ENCODE measurements around the gene SNX8. TPM values are rescaled to one million over a fixed set of nuclear protein-coding genes. Genes with fewer than 3 reads are reported as not detected.

The SNX8 gene
- total and polyA plus RNA-seq, 4 donors, result 8.7 to 20.8 (median 14.8) TPM

- H3K4me3 ChIP-seq (ENCODE audit: low read depth in 1 of 3, low read length in 3 of 3), result no peak overlapping the region
- TF ChIP-seq REST (IDR thresholded peaks at IDR 0.05) (no peak), GABPA (IDR thresholded peaks at IDR 0.05 in 1 of 2, conservative IDR thresholded peaks at IDR 0.05 in 1 of 2) (no peak), CTCF (IDR thresholded peaks at IDR 0.05; ENCODE audit: low read depth, low read length, missing input control) (no peak), RXRA (IDR thresholded peaks at IDR 0.05) (no peak), NR2F2 (IDR thresholded peaks at IDR 0.05) (no peak), YY1 (IDR thresholded peaks at IDR 0.05) (no peak), TAF1 (conservative IDR thresholded peaks at IDR 0.05) (no peak), RAD21 (IDR thresholded peaks at IDR 0.05) (no peak), ZBTB33 (IDR thresholded peaks at IDR 0.05) (no peak), ATF3 (IDR thresholded peaks at IDR 0.05) (no peak), MAX (IDR thresholded peaks at IDR 0.05) (no peak), HNF4G (IDR thresholded peaks at IDR 0.05) (no peak)
- H3K4me1 ChIP-seq (ENCODE audit: control insufficient read depth in 4 of 4, insufficient read depth in 4 of 4, low read length in 3 of 4), result no peaks in the 10 kb centered on the region
- 64% methylated on average over 11 of the region's 11 CpGs for WGBS
- H3K9me3 ChIP-seq (ENCODE audit: control insufficient read depth in 4 of 4, low read length in 3 of 4), result no peaks in the 10 kb centered on the region
- DNase-seq (ENCODE audit: low spot score), result no peak
- no peak overlapping the region for H3K9ac ChIP-seq (ENCODE audit: low read depth in 1 of 2, low read length in 2 of 2)
- H3K36me3 ChIP-seq (ENCODE audit: control insufficient read depth in 4 of 4, insufficient read depth in 3 of 4, low read depth in 1 of 4, low read length in 3 of 4), result no peaks in the 10 kb centered on the region
- no peak overlapping the region for H3K27ac ChIP-seq (ENCODE audit: low read depth in 1 of 2, low read length in 2 of 2)
- H3K27me3 ChIP-seq (ENCODE audit: control insufficient read depth in 4 of 4, insufficient read depth in 4 of 4, low read length in 3 of 4), result no peaks in the 10 kb centered on the region
Measured at GRCh38 chr7:2321020-2321419, 6.8 kb upstream of the SNX8 start.

- Histone ChIP-seq H3K9ac (ENCODE audit: low read depth in 1 of 2, low read length in 2 of 2) (no peak overlapping the region), H3K9me3 (ENCODE audit: control insufficient read depth in 4 of 4, low read length in 3 of 4) (no peaks in the 10 kb centered on the region), H3K4me3 (ENCODE audit: low read depth in 1 of 3, low read length in 3 of 3) (no peak overlapping the region), H3K27me3 (ENCODE audit: control insufficient read depth in 4 of 4, insufficient read depth in 4 of 4, low read length in 3 of 4) (no peaks in the 10 kb centered on the region), H3K27ac (ENCODE audit: low read depth in 1 of 2, low read length in 2 of 2) (no peak overlapping the region), H3K36me3 (ENCODE audit: control insufficient read depth in 4 of 4, insufficient read depth in 3 of 4, low read depth in 1 of 4, low read length in 3 of 4) (no peaks in the 10 kb centered on the region), H3K4me1 (ENCODE audit: control insufficient read depth in 4 of 4, insufficient read depth in 4 of 4, low read length in 3 of 4) (peaks cover 0 to 10% (median 5%) of the 10 kb centered on the region in 4 donors)
- no peak for DNase-seq (ENCODE audit: low spot score)
- WGBS, result 79% methylated on average over 12 of the region's 12 CpGs
- TF ChIP-seq FOXA2 (IDR thresholded peaks at IDR 0.05) (no peak), YY1 (IDR thresholded peaks at IDR 0.05) (no peak), ATF3 (IDR thresholded peaks at IDR 0.05) (no peak), REST (IDR thresholded peaks at IDR 0.05) (no peak), JUND (IDR thresholded peaks at IDR 0.05) (no peak), MAX (IDR thresholded peaks at IDR 0.05) (no peak), RAD21 (IDR thresholded peaks at IDR 0.05) (no peak), GABPA (IDR thresholded peaks at IDR 0.05 in 1 of 2, conservative IDR thresholded peaks at IDR 0.05 in 1 of 2) (no peak), FOXA1 (IDR thresholded peaks at IDR 0.05) (no peak), CTCF (IDR thresholded peaks at IDR 0.05; ENCODE audit: low read depth, low read length, missing input control) (no peak)
Measured at GRCh38 chr7:2317556-2318293, 3.5 kb upstream of the SNX8 start.

Measured in liver (tissue), 9 donors.